ENCODE measurements around the gene SPEF1.

SPEF1 gene

DNA sequence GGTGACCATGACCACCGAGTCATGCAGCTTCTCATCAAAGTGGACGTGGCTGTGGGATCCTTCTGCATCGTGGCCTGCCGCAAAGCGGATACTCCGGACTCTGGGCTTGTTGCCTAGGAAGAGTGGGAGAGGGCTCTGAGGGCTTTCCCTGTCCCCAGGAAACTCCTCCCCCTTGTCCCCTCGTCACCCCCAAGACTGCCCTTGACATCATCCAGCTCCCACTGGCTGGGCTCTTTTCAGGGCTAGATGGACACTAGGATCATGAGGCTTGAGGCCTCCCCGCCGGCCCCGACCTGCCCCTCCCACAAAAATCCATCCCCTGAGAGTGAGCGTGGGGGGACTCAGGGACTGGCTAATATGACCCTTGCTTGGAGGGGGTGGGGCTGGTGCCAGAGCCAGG lies 22.7 kb downstream of the SPEF1 start:
- peaks cover 0 to 53% (median 18%) of the 10 kb centered on the region in 4 experiments for H3K36me3 ChIP-seq (ENCODE audit: control insufficient read depth in 4 of 4, insufficient read depth in 4 of 4, low read length in 3 of 4)
- H3K4me1 ChIP-seq (ENCODE audit: control extremely low read depth in 1 of 4, control insufficient read depth in 4 of 4, insufficient read depth in 4 of 4, low read length in 3 of 4) = peaks cover 0 to 23% (median 9%) of the 10 kb centered on the region in 4 experiments
- WGBS (ENCODE audit: insufficient coverage) = 100% methylated on average over 4 of the region's 11 CpGs
- no peaks in the 10 kb centered on the region for H3K9me3 ChIP-seq (ENCODE audit: control extremely low read depth in 1 of 5, control insufficient read depth in 4 of 5, insufficient read depth in 2 of 5, low read depth in 1 of 5, low read length in 4 of 5)
- CTCF ChIA-PET = interaction anchor here (0.6 to 16.4 kb wide), 4 partner anchors 9 to 60 kb away, joined by 3 to 216 read pairs (median 16); partner anchors contain the start of gene ADISSP
- no peak overlapping the region for H3K27ac ChIP-seq (ENCODE audit: insufficient read depth in 1 of 2, low read depth in 1 of 2, low read length in 2 of 2, poor library complexity in 1 of 2, severe bottlenecking in 2 of 2)
- no peak overlapping the region for H3K4me3 ChIP-seq (ENCODE audit: control insufficient read depth in 1 of 7, extremely low read depth in 1 of 7, insufficient read depth in 4 of 7, low read depth in 2 of 7, low read length in 6 of 7)
- no peak for DNase-seq
- H3K27me3 ChIP-seq (replicated peaks in 2 of 5; ENCODE audit: control insufficient read depth in 4 of 5, insufficient read depth in 5 of 5, low read length in 4 of 5) = no peaks in the 10 kb centered on the region
- POLR2A ChIA-PET = no interaction called here

DNA sequence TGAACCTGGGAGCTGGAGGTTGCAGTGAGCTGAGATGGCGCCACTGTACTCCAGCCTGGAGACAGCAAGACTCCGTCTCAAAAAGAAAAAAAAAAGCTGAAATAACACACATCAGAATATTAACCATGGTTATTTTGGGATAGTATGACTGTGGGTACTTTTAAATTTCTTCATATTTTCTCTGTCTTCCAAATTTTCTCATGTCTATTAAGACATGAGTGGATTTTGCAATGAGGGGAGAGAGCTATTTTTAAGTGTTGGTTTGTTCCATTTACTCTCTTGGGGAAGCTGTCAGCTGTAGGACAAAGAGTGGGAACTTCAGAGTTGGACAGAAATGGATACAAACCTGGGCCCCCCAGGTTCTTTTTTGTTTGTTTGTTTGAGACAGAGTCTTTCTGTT lies 24.0 kb downstream of the SPEF1 start:
- no peaks in the 10 kb centered on the region for H3K9me3 ChIP-seq (ENCODE audit: control extremely low read depth in 1 of 5, control insufficient read depth in 4 of 5, insufficient read depth in 2 of 5, low read depth in 1 of 5, low read length in 4 of 5)
- ChIA-PET CTCF (interaction anchor here (0.7 to 16.4 kb wide), 4 partner anchors 9 to 89 kb away, joined by 3 to 216 read pairs (median 6); partner anchors contain the start of gene ADISSP), POLR2A (no interaction called here)
- no peak overlapping the region for H3K27ac ChIP-seq (ENCODE audit: insufficient read depth in 1 of 2, low read depth in 1 of 2, low read length in 2 of 2, poor library complexity in 1 of 2, severe bottlenecking in 2 of 2)
- DNase-seq = no peak
- no CpG with 5 or more reads among the region's 2 CpGs for WGBS (ENCODE audit: insufficient coverage)
- peaks cover 0 to 57% (median 18%) of the 10 kb centered on the region in 4 experiments for H3K36me3 ChIP-seq (ENCODE audit: control insufficient read depth in 4 of 4, insufficient read depth in 4 of 4, low read length in 3 of 4)
- no peak overlapping the region for H3K4me3 ChIP-seq (ENCODE audit: control insufficient read depth in 1 of 7, extremely low read depth in 1 of 7, insufficient read depth in 4 of 7, low read depth in 2 of 7, low read length in 6 of 7)
- peaks cover 0 to 27% (median 12%) of the 10 kb centered on the region in 4 experiments for H3K4me1 ChIP-seq (ENCODE audit: control extremely low read depth in 1 of 4, control insufficient read depth in 4 of 4, insufficient read depth in 4 of 4, low read length in 3 of 4)
- no peaks in the 10 kb centered on the region for H3K27me3 ChIP-seq (replicated peaks in 2 of 5; ENCODE audit: control insufficient read depth in 4 of 5, insufficient read depth in 5 of 5, low read length in 4 of 5)

DNA sequence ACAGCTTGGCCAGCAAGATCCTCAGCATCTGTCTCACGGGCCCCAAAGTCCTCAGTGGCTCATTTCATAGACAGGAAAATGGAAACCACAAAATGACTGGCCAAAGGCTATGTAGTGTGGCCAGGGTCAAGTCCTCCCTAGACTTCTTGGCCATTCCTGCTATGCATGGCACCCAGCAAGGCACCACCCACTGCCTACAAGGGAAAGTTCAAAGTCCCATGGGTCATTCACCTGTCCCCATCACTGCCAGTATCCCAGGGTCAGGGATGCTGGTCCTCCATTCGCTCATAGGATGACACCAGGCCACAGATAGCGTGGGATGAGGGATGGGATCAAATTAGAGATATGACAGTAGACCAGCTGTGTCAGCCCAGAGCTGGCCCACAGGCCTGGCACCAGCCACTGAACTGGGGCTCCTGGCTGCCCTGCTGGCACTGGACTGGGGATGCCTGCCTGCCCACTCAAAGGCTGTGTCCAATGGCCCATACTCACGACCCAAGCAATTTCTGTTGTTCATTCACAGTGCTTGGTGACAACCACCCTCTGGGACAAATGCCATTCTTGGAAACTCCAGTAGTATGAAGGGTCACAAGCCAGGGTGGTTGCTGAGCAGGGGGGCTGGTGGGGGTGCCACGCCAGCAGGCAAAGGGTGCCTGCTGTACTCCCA lies 25.3 kb downstream of the SPEF1 start:
- peaks cover 0 to 53% (median 21%) of the 10 kb centered on the region in 4 experiments for H3K36me3 ChIP-seq (ENCODE audit: control insufficient read depth in 4 of 4, insufficient read depth in 4 of 4, low read length in 3 of 4)
- 94% methylated on average over 4 of the region's 5 CpGs for WGBS (ENCODE audit: insufficient coverage)
- POLR2A ChIA-PET = no interaction called here

DNA sequence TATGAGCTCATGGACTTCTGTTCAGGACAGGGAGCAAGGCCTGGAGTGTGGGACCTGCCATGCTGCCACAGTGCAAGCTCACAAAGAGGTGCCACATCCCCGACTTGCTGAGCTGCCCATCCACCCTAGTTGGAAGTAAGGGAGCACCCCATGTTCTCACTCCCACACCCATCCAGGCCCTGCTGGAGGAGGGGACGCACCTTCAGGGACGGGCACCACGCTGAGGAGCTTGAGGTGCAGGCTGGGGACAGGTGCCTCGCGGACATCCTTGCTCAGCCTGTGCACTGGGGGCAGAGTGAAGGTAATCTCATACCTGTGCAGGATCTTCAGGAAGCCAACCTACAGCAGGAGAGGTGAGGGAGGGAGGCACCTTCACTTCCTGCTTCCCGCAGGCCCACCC lies 26.0 kb downstream of the SPEF1 start:
- no peak for DNase-seq
- ChIA-PET POLR2A (no interaction called here), CTCF (interaction anchor here (0.7 to 16.4 kb wide), 4 partner anchors 8 to 39 kb away, joined by 4 to 216 read pairs (median 4); partner anchors contain the start of gene ADISSP)
- H3K27ac ChIP-seq (ENCODE audit: insufficient read depth in 1 of 2, low read depth in 1 of 2, low read length in 2 of 2, poor library complexity in 1 of 2, severe bottlenecking in 2 of 2) = no peak overlapping the region
- H3K27me3 ChIP-seq (replicated peaks in 2 of 5; ENCODE audit: control insufficient read depth in 4 of 5, insufficient read depth in 5 of 5, low read length in 4 of 5) = peaks cover 0 to 2% (median 0%) of the 10 kb centered on the region in 5 experiments
- H3K4me3 ChIP-seq (ENCODE audit: control insufficient read depth in 1 of 7, extremely low read depth in 1 of 7, insufficient read depth in 4 of 7, low read depth in 2 of 7, low read length in 6 of 7) = no peak overlapping the region
- H3K4me1 ChIP-seq (ENCODE audit: control extremely low read depth in 1 of 4, control insufficient read depth in 4 of 4, insufficient read depth in 4 of 4, low read length in 3 of 4) = peaks cover 0 to 21% (median 8%) of the 10 kb centered on the region in 4 experiments
- WGBS (ENCODE audit: insufficient coverage) = 98% methylated on average over 5 of the region's 7 CpGs
- no peaks in the 10 kb centered on the region for H3K9me3 ChIP-seq (ENCODE audit: control extremely low read depth in 1 of 5, control insufficient read depth in 4 of 5, insufficient read depth in 2 of 5, low read depth in 1 of 5, low read length in 4 of 5)
- H3K36me3 ChIP-seq (ENCODE audit: control insufficient read depth in 4 of 4, insufficient read depth in 4 of 4, low read length in 3 of 4) = peaks cover 0 to 53% (median 21%) of the 10 kb centered on the region in 4 experiments

More for the DNA sequence above, 25.3 kb downstream of the SPEF1 start:
- Histone ChIP-seq H3K4me3 (ENCODE audit: control insufficient read depth in 1 of 7, extremely low read depth in 1 of 7, insufficient read depth in 4 of 7, low read depth in 2 of 7, low read length in 6 of 7) (no peak overlapping the region), H3K27me3 (replicated peaks in 2 of 5; ENCODE audit: control insufficient read depth in 4 of 5, insufficient read depth in 5 of 5, low read length in 4 of 5) (peaks cover 0 to 2% (median 0%) of the 10 kb centered on the region in 5 experiments), H3K9me3 (ENCODE audit: control extremely low read depth in 1 of 5, control insufficient read depth in 4 of 5, insufficient read depth in 2 of 5, low read depth in 1 of 5, low read length in 4 of 5) (no peaks in the 10 kb centered on the region), H3K27ac (ENCODE audit: insufficient read depth in 1 of 2, low read depth in 1 of 2, low read length in 2 of 2, poor library complexity in 1 of 2, severe bottlenecking in 2 of 2) (no peak overlapping the region), H3K4me1 (ENCODE audit: control extremely low read depth in 1 of 4, control insufficient read depth in 4 of 4, insufficient read depth in 4 of 4, low read length in 3 of 4) (peaks cover 0 to 28% (median 12%) of the 10 kb centered on the region in 4 experiments)
- no peak for DNase-seq
- CTCF ChIA-PET = interaction anchor here (1.1 to 16.4 kb wide), 2 partner anchors 9 to 13 kb away, joined by 4 to 216 read pairs; partner anchors contain the start of gene ADISSP

DNA sequence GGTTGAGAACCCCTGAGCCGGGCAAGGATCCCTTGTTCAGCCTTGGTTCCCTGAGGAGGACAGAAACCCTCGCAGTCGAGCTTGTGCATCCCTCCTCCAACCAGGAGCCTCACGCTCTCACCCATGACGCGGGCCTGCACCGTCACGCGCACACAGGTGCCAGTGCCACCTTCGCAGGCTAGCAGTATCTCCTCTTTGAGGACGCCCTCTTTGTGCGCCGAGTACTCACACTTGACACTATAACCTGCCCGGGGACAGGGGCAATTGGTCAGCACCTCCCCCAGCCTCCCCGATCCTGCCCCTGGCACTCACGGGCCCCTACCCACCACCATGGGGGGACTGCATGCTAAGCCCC lies 27.0 kb downstream of the SPEF1 start:
- Histone ChIP-seq H3K4me3 (ENCODE audit: control insufficient read depth in 1 of 7, extremely low read depth in 1 of 7, insufficient read depth in 4 of 7, low read depth in 2 of 7, low read length in 6 of 7) (no peak overlapping the region), H3K27ac (ENCODE audit: insufficient read depth in 1 of 2, low read depth in 1 of 2, low read length in 2 of 2, poor library complexity in 1 of 2, severe bottlenecking in 2 of 2) (no peak overlapping the region), H3K9me3 (ENCODE audit: control extremely low read depth in 1 of 5, control insufficient read depth in 4 of 5, insufficient read depth in 2 of 5, low read depth in 1 of 5, low read length in 4 of 5) (no peaks in the 10 kb centered on the region), H3K4me1 (ENCODE audit: control extremely low read depth in 1 of 4, control insufficient read depth in 4 of 4, insufficient read depth in 4 of 4, low read length in 3 of 4) (peaks cover 0 to 21% (median 8%) of the 10 kb centered on the region in 4 experiments), H3K36me3 (ENCODE audit: control insufficient read depth in 4 of 4, insufficient read depth in 4 of 4, low read length in 3 of 4) (peaks cover 0 to 47% (median 21%) of the 10 kb centered on the region in 4 experiments), H3K27me3 (replicated peaks in 2 of 5; ENCODE audit: control insufficient read depth in 4 of 5, insufficient read depth in 5 of 5, low read length in 4 of 5) (peaks cover 0 to 2% (median 0%) of the 10 kb centered on the region in 5 experiments)
- no peak for DNase-seq
- WGBS (ENCODE audit: insufficient coverage) = 98% methylated on average over 14 of the region's 16 CpGs
- ChIA-PET CTCF (interaction anchor here (0.8 to 16.4 kb wide), 5 partner anchors 10 to 100 kb away, joined by 3 to 216 read pairs (median 5); partner anchors contain the start of gene ADISSP), POLR2A (no interaction called here)

- DNase-seq = no peak
- CTCF ChIA-PET = interaction anchor here (0.7 to 16.4 kb wide), 11 partner anchors 10 to 101 kb away, joined by 3 to 216 read pairs (median 5); partner anchors contain the start of gene ADISSP
- Histone ChIP-seq H3K4me1 (ENCODE audit: control extremely low read depth in 1 of 4, control insufficient read depth in 4 of 4, insufficient read depth in 4 of 4, low read length in 3 of 4) (peaks cover 0 to 21% (median 8%) of the 10 kb centered on the region in 4 experiments), H3K36me3 (ENCODE audit: control insufficient read depth in 4 of 4, insufficient read depth in 4 of 4, low read length in 3 of 4) (peaks cover 0 to 42% (median 19%) of the 10 kb centered on the region in 4 experiments), H3K27ac (ENCODE audit: insufficient read depth in 1 of 2, low read depth in 1 of 2, low read length in 2 of 2, poor library complexity in 1 of 2, severe bottlenecking in 2 of 2) (no peak overlapping the region), H3K4me3 (ENCODE audit: control insufficient read depth in 1 of 7, extremely low read depth in 1 of 7, insufficient read depth in 4 of 7, low read depth in 2 of 7, low read length in 6 of 7) (no peak overlapping the region), H3K9me3 (ENCODE audit: control extremely low read depth in 1 of 5, control insufficient read depth in 4 of 5, insufficient read depth in 2 of 5, low read depth in 1 of 5, low read length in 4 of 5) (no peaks in the 10 kb centered on the region), H3K27me3 (replicated peaks in 2 of 5; ENCODE audit: control insufficient read depth in 4 of 5, insufficient read depth in 5 of 5, low read length in 4 of 5) (peaks cover 0 to 2% (median 0%) of the 10 kb centered on the region in 5 experiments)
- POLR2A ChIA-PET = no interaction called here
- 97% methylated on average over 12 of the region's 26 CpGs for WGBS (ENCODE audit: insufficient coverage)
These were observed 27.6 kb downstream of the SPEF1 start for GRCh38 chr20:3753501-3754275.

Data from common myeloid progenitor, CD34-positive (primary cell).